DOHH2 (cell line): ENCODE data around the gene PHACTR1.

Experiments used
- EZH2phosphoT487 ChIP-seq: fragments of 200-600 bp; sonication (generic); IDR thresholded peaks from 2 replicates; pipeline ENCODE4 v1.6.1; 2017; ENCODE audit warnings: borderline replicate concordance, mild to moderate bottlenecking, antibody characterized with exemption, low read length, moderate library complexity, mixed read lengths
- TF ChIP-seq, protein P1 (sequence below): fragments of 200-600 bp; sonication (generic); IDR thresholded peaks from one replicate; pipeline ENCODE4 v1.5.1; 2014; ENCODE audit warnings: antibody characterized with exemption, mild to moderate bottlenecking, low read depth, low read length; ENCODE audit not compliant: poor library complexity, severe bottlenecking

GRCh38 chr6:12939314-12939713, 222.7 kb downstream of the PHACTR1 start:
- TF ChIP-seq, protein P1, sequence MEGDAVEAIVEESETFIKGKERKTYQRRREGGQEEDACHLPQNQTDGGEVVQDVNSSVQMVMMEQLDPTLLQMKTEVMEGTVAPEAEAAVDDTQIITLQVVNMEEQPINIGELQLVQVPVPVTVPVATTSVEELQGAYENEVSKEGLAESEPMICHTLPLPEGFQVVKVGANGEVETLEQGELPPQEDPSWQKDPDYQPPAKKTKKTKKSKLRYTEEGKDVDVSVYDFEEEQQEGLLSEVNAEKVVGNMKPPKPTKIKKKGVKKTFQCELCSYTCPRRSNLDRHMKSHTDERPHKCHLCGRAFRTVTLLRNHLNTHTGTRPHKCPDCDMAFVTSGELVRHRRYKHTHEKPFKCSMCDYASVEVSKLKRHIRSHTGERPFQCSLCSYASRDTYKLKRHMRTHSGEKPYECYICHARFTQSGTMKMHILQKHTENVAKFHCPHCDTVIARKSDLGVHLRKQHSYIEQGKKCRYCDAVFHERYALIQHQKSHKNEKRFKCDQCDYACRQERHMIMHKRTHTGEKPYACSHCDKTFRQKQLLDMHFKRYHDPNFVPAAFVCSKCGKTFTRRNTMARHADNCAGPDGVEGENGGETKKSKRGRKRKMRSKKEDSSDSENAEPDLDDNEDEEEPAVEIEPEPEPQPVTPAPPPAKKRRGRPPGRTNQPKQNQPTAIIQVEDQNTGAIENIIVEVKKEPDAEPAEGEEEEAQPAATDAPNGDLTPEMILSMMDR: no peak
- no peak for TF ChIP-seq EZH2phosphoT487
